Measurements from ENCODE around the gene PRR33.
A peak's percentile ranks its signal among the peaks of the same experiment; 100 is the strongest.
"Not testable (repeated sequence)": the region's sequence is repeated elsewhere in the genome, so short reads cannot be mapped to it uniquely, and the experiment has no call there.

The PRR33 gene

GRCh38 chr11:1879342-1879940 is 12.3 kb downstream of the PRR33 start:
- Histone ChIP-seq H3K4me1 (ENCODE audit: control extremely low read depth in 1 of 4, control insufficient read depth in 4 of 4, insufficient read depth in 4 of 4, low read length in 3 of 4) (peaks cover 0 to 68% (median 63%) of the 10 kb centered on the region in 4 experiments), H3K27me3 (replicated peaks in 2 of 5; ENCODE audit: control insufficient read depth in 4 of 5, insufficient read depth in 5 of 5, low read length in 4 of 5) (no peaks in the 10 kb centered on the region), H3K27ac (ENCODE audit: insufficient read depth in 1 of 2, low read depth in 1 of 2, low read length in 2 of 2, poor library complexity in 1 of 2, severe bottlenecking in 2 of 2) (no peak overlapping the region), H3K9me3 (ENCODE audit: control extremely low read depth in 1 of 5, control insufficient read depth in 4 of 5, insufficient read depth in 2 of 5, low read depth in 1 of 5, low read length in 4 of 5) (no peaks in the 10 kb centered on the region), H3K4me3 (ENCODE audit: control insufficient read depth in 1 of 7, extremely low read depth in 1 of 7, insufficient read depth in 4 of 7, low read depth in 2 of 7, low read length in 6 of 7) (no peak overlapping the region), H3K36me3 (ENCODE audit: control insufficient read depth in 4 of 4, insufficient read depth in 4 of 4, low read length in 3 of 4) (peaks cover 0 to 19% (median 13%) of the 10 kb centered on the region in 4 experiments)
- ChIA-PET POLR2A (no interaction called here), CTCF (interaction anchor here (0.7 to 3.0 kb wide), 5 partner anchors 8 to 272 kb away, joined by 3 to 14 read pairs (median 3); no protein-coding TSS in a partner anchor)
- DNase-seq, result no peak
- WGBS (ENCODE audit: insufficient coverage), result 100% methylated on average over 7 of the region's 13 CpGs

- CTCF ChIA-PET, result interaction anchor here (0.7 to 3.0 kb wide), 10 partner anchors 10 to 273 kb away, joined by 3 to 20 read pairs (median 4); partner anchors contain the start of gene PRR33
- POLR2A ChIA-PET, result no interaction called here
- H3K27ac ChIP-seq (ENCODE audit: insufficient read depth in 1 of 2, low read depth in 1 of 2, low read length in 2 of 2, poor library complexity in 1 of 2, severe bottlenecking in 2 of 2), result no peak overlapping the region
- peaks cover 0 to 8% (median 4%) of the 10 kb centered on the region in 4 experiments for H3K36me3 ChIP-seq (ENCODE audit: control insufficient read depth in 4 of 4, insufficient read depth in 4 of 4, low read length in 3 of 4)
- H3K9me3 ChIP-seq (ENCODE audit: control extremely low read depth in 1 of 5, control insufficient read depth in 4 of 5, insufficient read depth in 2 of 5, low read depth in 1 of 5, low read length in 4 of 5), result no peaks in the 10 kb centered on the region
- 96% methylated on average over 25 of the region's 30 CpGs for WGBS (ENCODE audit: insufficient coverage)
- no peak overlapping the region for H3K4me3 ChIP-seq (ENCODE audit: control insufficient read depth in 1 of 7, extremely low read depth in 1 of 7, insufficient read depth in 4 of 7, low read depth in 2 of 7, low read length in 6 of 7)
- DNase-seq, result no peak
- H3K4me1 ChIP-seq (ENCODE audit: control extremely low read depth in 1 of 4, control insufficient read depth in 4 of 4, insufficient read depth in 4 of 4, low read length in 3 of 4), result peaks cover 0 to 67% (median 61%) of the 10 kb centered on the region in 4 experiments
- H3K27me3 ChIP-seq (replicated peaks in 2 of 5; ENCODE audit: control insufficient read depth in 4 of 5, insufficient read depth in 5 of 5, low read length in 4 of 5), result no peaks in the 10 kb centered on the region
Observed at GRCh38 chr11:1878137-1879031, 13.3 kb downstream of the PRR33 start.

- no peak overlapping the region for H3K27ac ChIP-seq (ENCODE audit: insufficient read depth in 1 of 2, low read depth in 1 of 2, low read length in 2 of 2, poor library complexity in 1 of 2, severe bottlenecking in 2 of 2)
- peaks cover 0 to 8% (median 2%) of the 10 kb centered on the region in 4 experiments for H3K36me3 ChIP-seq (ENCODE audit: control insufficient read depth in 4 of 4, insufficient read depth in 4 of 4, low read length in 3 of 4)
- no peak overlapping the region for H3K4me3 ChIP-seq (ENCODE audit: control insufficient read depth in 1 of 7, extremely low read depth in 1 of 7, insufficient read depth in 4 of 7, low read depth in 2 of 7, low read length in 6 of 7)
- CTCF ChIA-PET, result interaction anchor here (0.9 to 3.4 kb wide), 20 partner anchors 10 to 274 kb away, joined by 3 to 21 read pairs (median 6); partner anchors contain the start of genes LSP1 and PRR33
- no peaks in the 10 kb centered on the region for H3K27me3 ChIP-seq (replicated peaks in 2 of 5; ENCODE audit: control insufficient read depth in 4 of 5, insufficient read depth in 5 of 5, low read length in 4 of 5)
- POLR2A ChIA-PET, result no interaction called here
- peaks cover 0 to 64% (median 54%) of the 10 kb centered on the region in 4 experiments for H3K4me1 ChIP-seq (ENCODE audit: control extremely low read depth in 1 of 4, control insufficient read depth in 4 of 4, insufficient read depth in 4 of 4, low read length in 3 of 4)
- 55% methylated on average over 25 of the region's 33 CpGs for WGBS (ENCODE audit: insufficient coverage)
- H3K9me3 ChIP-seq (ENCODE audit: control extremely low read depth in 1 of 5, control insufficient read depth in 4 of 5, insufficient read depth in 2 of 5, low read depth in 1 of 5, low read length in 4 of 5), result no peaks in the 10 kb centered on the region
- peak in 2 of 3 donors; percentile 26 to 47 for DNase-seq
Observed at GRCh38 chr11:1877211-1878136, 14.2 kb downstream of the PRR33 start.

GRCh38 chr11:1876361-1877063 is 15.2 kb downstream of the PRR33 start:
- WGBS (ENCODE audit: insufficient coverage), result 49% methylated on average over 19 of the region's 26 CpGs

GRCh38 chr11:1875851-1876301 is 15.8 kb downstream of the PRR33 start:
- not testable (repeated sequence) for DNase-seq; H3K27me3 ChIP-seq (replicated peaks in 2 of 5; ENCODE audit: control insufficient read depth in 4 of 5, insufficient read depth in 5 of 5, low read length in 4 of 5); H3K4me3 ChIP-seq (ENCODE audit: control insufficient read depth in 1 of 7, extremely low read depth in 1 of 7, insufficient read depth in 4 of 7, low read depth in 2 of 7, low read length in 6 of 7); H3K9me3 ChIP-seq (ENCODE audit: control extremely low read depth in 1 of 5, control insufficient read depth in 4 of 5, insufficient read depth in 2 of 5, low read depth in 1 of 5, low read length in 4 of 5); H3K27ac ChIP-seq (ENCODE audit: insufficient read depth in 1 of 2, low read depth in 1 of 2, low read length in 2 of 2, poor library complexity in 1 of 2, severe bottlenecking in 2 of 2); H3K36me3 ChIP-seq (ENCODE audit: control insufficient read depth in 4 of 4, insufficient read depth in 4 of 4, low read length in 3 of 4)
- H3K4me1 ChIP-seq (ENCODE audit: control extremely low read depth in 1 of 4, control insufficient read depth in 4 of 4, insufficient read depth in 4 of 4, low read length in 3 of 4), result peaks cover 0 to 49% (median 38%) of the 10 kb centered on the region in 4 experiments
- 92% methylated on average over 6 of the region's 13 CpGs for WGBS (ENCODE audit: insufficient coverage)
- ChIA-PET POLR2A (interaction anchor here (0.5 kb wide), 1 partner anchor 125 kb away, joined by 3 read pairs; no protein-coding TSS in a partner anchor), CTCF (interaction anchor here (0.8 to 3.4 kb wide), 17 partner anchors 12 to 278 kb away, joined by 3 to 21 read pairs (median 5); partner anchors contain the start of gene LSP1)

More at GRCh38 chr11:1876361-1877063, 15.2 kb downstream of the PRR33 start:
- POLR2A ChIA-PET, result interaction anchor here (0.5 to 0.7 kb wide), 2 partner anchors 115 to 124 kb away, joined by 3 read pairs; no protein-coding TSS in a partner anchor
- CTCF ChIA-PET, result interaction anchor here (0.8 to 3.4 kb wide), 24 partner anchors 12 to 275 kb away, joined by 3 to 21 read pairs (median 4); partner anchors contain the start of gene LSP1
- Histone ChIP-seq H3K27ac (ENCODE audit: insufficient read depth in 1 of 2, low read depth in 1 of 2, low read length in 2 of 2, poor library complexity in 1 of 2, severe bottlenecking in 2 of 2) (no peak overlapping the region), H3K36me3 (ENCODE audit: control insufficient read depth in 4 of 4, insufficient read depth in 4 of 4, low read length in 3 of 4) (peaks cover 0 to 8% (median 2%) of the 10 kb centered on the region in 4 experiments), H3K27me3 (replicated peaks in 2 of 5; ENCODE audit: control insufficient read depth in 4 of 5, insufficient read depth in 5 of 5, low read length in 4 of 5) (no peaks in the 10 kb centered on the region), H3K4me1 (ENCODE audit: control extremely low read depth in 1 of 4, control insufficient read depth in 4 of 4, insufficient read depth in 4 of 4, low read length in 3 of 4) (peaks cover 0 to 55% (median 44%) of the 10 kb centered on the region in 4 experiments), H3K9me3 (ENCODE audit: control extremely low read depth in 1 of 5, control insufficient read depth in 4 of 5, insufficient read depth in 2 of 5, low read depth in 1 of 5, low read length in 4 of 5) (no peaks in the 10 kb centered on the region), H3K4me3 (ENCODE audit: control insufficient read depth in 1 of 7, extremely low read depth in 1 of 7, insufficient read depth in 4 of 7, low read depth in 2 of 7, low read length in 6 of 7) (peak overlapping the region in 1 of 7 experiments; percentile 42)
- DNase-seq, result peak in 2 of 3 donors; percentile 41 to 42
